Hepatocyte (in vitro differentiated cells): ENCODE data around the gene SCUBE2.

ENCODE experiments used
- CTCF ChIP-seq: fragments of 200-600 bp; sonication (generic); IDR thresholded peaks from 2 replicates; pipeline ENCODE4 v1.5.1; 2016; ENCODE audit warnings: antibody characterized with exemption, mild to moderate bottlenecking; ENCODE audit not compliant: poor library complexity
- EZH2 ChIP-seq: fragments of 200-600 bp; sonication (generic); IDR thresholded peaks from 2 replicates; pipeline ENCODE4 v1.6.1; 2016; ENCODE audit warnings: antibody characterized with exemption, mild to moderate bottlenecking, borderline replicate concordance
- EZH2phosphoT487 ChIP-seq: fragments of 200-600 bp; sonication (generic); IDR thresholded peaks from one replicate; pipeline ENCODE4 v1.6.1; 2018; ENCODE audit warnings: antibody characterized with exemption, mild to moderate bottlenecking, low read depth, moderate library complexity; ENCODE audit not compliant: unreplicated experiment, severe bottlenecking

DNA sequence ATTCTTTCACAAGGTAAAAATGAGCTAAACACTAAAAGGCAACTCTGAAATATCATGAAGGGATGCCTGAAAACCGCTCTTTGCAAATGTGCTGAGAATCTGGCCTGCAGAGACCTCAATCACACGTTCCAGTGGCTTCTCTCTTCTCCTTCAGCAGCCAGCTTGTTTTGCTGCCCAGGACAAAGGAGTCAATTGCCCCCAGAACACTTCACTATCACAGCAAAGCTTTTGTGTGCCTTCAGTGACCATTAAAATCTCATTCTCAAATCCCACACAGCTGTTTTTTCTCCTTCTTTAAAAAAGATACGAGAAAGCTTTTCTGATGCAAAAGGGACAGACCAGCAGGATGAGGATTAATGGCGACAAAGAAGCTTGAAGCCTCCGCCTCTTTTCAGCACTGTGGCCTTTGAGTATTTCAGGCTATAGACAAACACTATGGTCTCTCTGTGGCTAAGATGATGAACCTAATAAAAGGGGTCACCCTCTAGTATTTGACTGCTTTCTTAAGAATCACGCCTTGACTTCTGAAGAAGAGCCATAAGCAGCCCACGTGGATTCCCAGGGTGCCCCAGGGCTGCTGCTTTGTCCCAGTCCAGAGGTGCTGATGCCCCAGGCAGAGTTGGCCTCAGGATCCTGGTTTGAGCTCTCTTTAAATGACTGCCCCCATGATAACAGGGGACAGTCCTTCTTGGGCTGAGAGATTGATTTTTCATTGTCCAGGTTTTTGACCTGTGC, 54.2 kb downstream of the SCUBE2 start:
- TF ChIP-seq CTCF = no peak
- no peak for TF ChIP-seq EZH2phosphoT487
- TF ChIP-seq EZH2 = no peak
